Trophoblast cell (in vitro differentiated cells and primary cell): ENCODE measurements around the gene RIN3.
A peak's percentile ranks its signal among the peaks of the same experiment; 100 is the strongest.

ENCODE experiments used
- DNase-seq, 2 donors: peaks; one replicate each; pipeline ENCODE4 v3.0.0-alpha.2; 2016
- H2AFZ ChIP-seq: 2 replicates; pipeline ENCODE4 v1.6.1; 2013; ENCODE audit warnings: low read length, moderate library complexity, mild to moderate bottlenecking; ENCODE audit not compliant: insufficient read depth, poor library complexity
- H2AK5ac ChIP-seq: 2 replicates; pipeline ENCODE4 v1.6.1; 2013; ENCODE audit warnings: mild to moderate bottlenecking, low read length
- H2BK120ac ChIP-seq: 2 replicates; pipeline ENCODE4 v1.6.1; 2013; ENCODE audit warnings: low read length, mild to moderate bottlenecking, moderate library complexity; ENCODE audit not compliant: insufficient read depth, poor library complexity
- H2BK12ac ChIP-seq: 2 replicates; pipeline ENCODE4 v1.6.1; 2013; ENCODE audit warnings: mild to moderate bottlenecking, low read length, moderate library complexity
- H2BK5ac ChIP-seq: 2 replicates; pipeline ENCODE4 v1.6.1; 2013; ENCODE audit warnings: low read length, low read depth, moderate library complexity, mild to moderate bottlenecking; ENCODE audit not compliant: poor library complexity
- H3K14ac ChIP-seq: 2 replicates; pipeline ENCODE4 v1.6.1; 2013; ENCODE audit warnings: mild to moderate bottlenecking, low read length
- H3K18ac ChIP-seq: 2 replicates; pipeline ENCODE4 v1.6.1; 2013; ENCODE audit warnings: mild to moderate bottlenecking, low read length
- H3K23ac ChIP-seq: 2 replicates; pipeline ENCODE4 v1.6.1; 2013; ENCODE audit warnings: low read length
- H3K27ac ChIP-seq: 2 replicates; pipeline ENCODE4 v1.5.1; 2013; ENCODE audit warnings: low read depth, mild to moderate bottlenecking, inconsistent platforms, low read length, moderate library complexity
- H3K27me3 ChIP-seq: 2 replicates; pipeline ENCODE4 v1.6.1; 2013; ENCODE audit warnings: inconsistent platforms, mild to moderate bottlenecking, low read length, moderate library complexity; ENCODE audit not compliant: insufficient read depth
- H3K36me3 ChIP-seq, 2 experiments: 1 replicate in 1 of 2; 2 replicates in 1 of 2; pipeline ENCODE4 v1.6.1; 2013; ENCODE audit warnings: low read length in 2 of 2, mild to moderate bottlenecking in 2 of 2, moderate library complexity in 1 of 2; ENCODE audit not compliant: insufficient read depth in 2 of 2, control insufficient read depth in 1 of 2
- H3K4ac ChIP-seq: 2 replicates; pipeline ENCODE4 v1.6.1; 2013; ENCODE audit warnings: low read depth, mild to moderate bottlenecking, low read length, moderate library complexity
- H3K4me1 ChIP-seq, 2 experiments: 1 replicate in 1 of 2; 2 replicates in 1 of 2; pipeline ENCODE4 v1.6.1; 2013; ENCODE audit warnings: low read length in 2 of 2, mild to moderate bottlenecking in 2 of 2, moderate library complexity in 1 of 2; ENCODE audit not compliant: insufficient read depth in 2 of 2, control insufficient read depth in 1 of 2
- H3K4me2 ChIP-seq: 2 replicates; pipeline ENCODE4 v1.6.1; 2013; ENCODE audit warnings: inconsistent platforms, mild to moderate bottlenecking, low read length, moderate library complexity
- H3K4me3 ChIP-seq: 2 replicates; pipeline ENCODE4 v1.5.1; 2013; ENCODE audit warnings: mild to moderate bottlenecking, low read depth, low read length, inconsistent platforms
- H3K79me1 ChIP-seq: one replicate; pipeline ENCODE4 v1.6.1; 2013; ENCODE audit warnings: low read length
- H3K79me2 ChIP-seq: 2 replicates; pipeline ENCODE4 v1.6.1; 2013; ENCODE audit warnings: low read length, mild to moderate bottlenecking; ENCODE audit not compliant: control insufficient read depth, insufficient read depth, poor library complexity
- H3K9ac ChIP-seq: 2 replicates; pipeline ENCODE4 v1.6.1; 2013; ENCODE audit warnings: mild to moderate bottlenecking, low read length
- H3K9me3 ChIP-seq: 2 replicates; pipeline ENCODE4 v1.6.1; 2013; ENCODE audit warnings: low read depth, mild to moderate bottlenecking, control low read depth, inconsistent platforms, low read length; ENCODE audit not compliant: insufficient read depth
- H4K12ac ChIP-seq: 2 replicates; pipeline ENCODE4 v1.6.1; 2013; ENCODE audit warnings: low read depth, mild to moderate bottlenecking, low read length, moderate library complexity
- H4K8ac ChIP-seq: 2 replicates; pipeline ENCODE4 v1.6.1; 2013; ENCODE audit warnings: low read depth, mild to moderate bottlenecking, low read length, moderate library complexity
- H4K91ac ChIP-seq: one replicate; pipeline ENCODE4 v1.6.1; 2013; ENCODE audit warnings: low read depth, mild to moderate bottlenecking, low read length, moderate library complexity
- WGBS: extraction: QIAGEN DNeasy Blood & Tissue Kit; methylation state at CpG from one replicate; pipeline ENCODE4 v1.1.7; 2013; ENCODE audit warnings: missing lambda C conversion rate; ENCODE audit not compliant: insufficient read length, insufficient coverage; ENCODE audit errors: extremely low coverage; 5-methylcytosine and 5-hydroxymethylcytosine counted together

RIN3 gene

GRCh38 chr14:92510972-92511371, 2.6 kb upstream of the RIN3 start:
- Histone ChIP-seq H2BK12ac (peak overlapping the region; percentile 93), H3K14ac (peak overlapping the region; percentile 84), H3K36me3 (no peaks in the 10 kb centered on the region), H4K91ac (peak overlapping the region; percentile 92), H3K27me3 (peaks cover 3% of the 10 kb centered on the region), H3K27ac (peak overlapping the region; percentile 82), H3K79me1 (peaks cover 33% of the 10 kb centered on the region), H3K18ac (peak overlapping the region; percentile 77), H4K8ac (peak overlapping the region; percentile 71), H3K23ac (no peak overlapping the region), H3K79me2 (peaks cover 16% of the 10 kb centered on the region), H2AFZ (peak overlapping the region; percentile 32), H2BK120ac (peak overlapping the region; percentile 89), H4K12ac (no peak overlapping the region), H3K4ac (peak overlapping the region; percentile 70), H3K4me1 (peaks cover 11 to 25% of the 10 kb centered on the region in 2 experiments), H3K4me2 (no peak overlapping the region), H3K4me3 (no peak overlapping the region), H3K9ac (no peak overlapping the region), H2BK5ac (peak overlapping the region; percentile 89), H2AK5ac (peak overlapping the region; percentile 88), H3K9me3 (no peaks in the 10 kb centered on the region)
- WGBS: no CpG with 5 or more reads among the region's 2 CpGs
- DNase-seq: peak; percentile 37 to 55

GRCh38 chr14:92511453-92512238, 1.9 kb upstream of the RIN3 start:
- peak overlapping the region; percentile 82 for H3K27ac ChIP-seq
- peak overlapping the region; percentile 92 for H4K91ac ChIP-seq
- H3K9ac ChIP-seq: no peak overlapping the region
- H2BK12ac ChIP-seq: peak overlapping the region; percentile 93
- peak overlapping the region; percentile 88 for H2AK5ac ChIP-seq
- H3K4me3 ChIP-seq: no peak overlapping the region
- peaks cover 16% of the 10 kb centered on the region for H3K79me2 ChIP-seq
- H3K9me3 ChIP-seq: no peaks in the 10 kb centered on the region
- peak overlapping the region; percentile 32 for H2AFZ ChIP-seq
- peak overlapping the region; percentile 84 for H3K14ac ChIP-seq
- peak; percentile 52 to 95 for DNase-seq
- H4K8ac ChIP-seq: peak overlapping the region; percentile 71
- H3K4ac ChIP-seq: no peak overlapping the region
- peak overlapping the region; percentile 89 for H2BK5ac ChIP-seq
- peaks cover 33% of the 10 kb centered on the region for H3K79me1 ChIP-seq
- H3K4me1 ChIP-seq: peaks cover 11 to 25% of the 10 kb centered on the region in 2 experiments
- H4K12ac ChIP-seq: no peak overlapping the region
- no CpG with 5 or more reads among the region's 6 CpGs for WGBS
- peak overlapping the region; percentile 77 for H3K18ac ChIP-seq
- peaks cover 3% of the 10 kb centered on the region for H3K27me3 ChIP-seq
- H3K23ac ChIP-seq: no peak overlapping the region
- peak overlapping the region; percentile 89 for H2BK120ac ChIP-seq
- peak overlapping the region; percentile 14 for H3K4me2 ChIP-seq
- H3K36me3 ChIP-seq: no peaks in the 10 kb centered on the region

DNA sequence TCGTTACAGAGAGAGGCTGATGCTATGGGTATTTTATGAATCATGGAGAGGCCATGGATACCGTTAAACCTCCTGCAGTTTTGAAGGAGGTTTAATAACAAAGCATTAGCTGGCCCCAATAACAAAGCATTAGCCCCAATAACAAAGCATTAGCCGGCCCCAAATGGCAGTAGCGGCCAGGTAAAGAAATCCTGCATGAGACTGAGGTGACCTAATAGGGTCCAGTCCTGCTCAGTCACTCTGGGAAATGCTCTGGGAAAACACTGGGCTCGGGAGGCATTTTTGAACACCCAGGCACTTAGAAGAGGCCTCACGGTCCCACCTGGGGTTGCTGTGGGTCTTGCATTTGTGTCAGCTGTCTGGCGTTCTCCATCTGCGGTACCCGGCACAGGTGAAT, 776 bp upstream of the RIN3 start:
- peak overlapping the region; percentile 20 for H3K18ac ChIP-seq
- H2AFZ ChIP-seq: no peak overlapping the region
- no peaks in the 10 kb centered on the region for H3K36me3 ChIP-seq
- H4K91ac ChIP-seq: peak overlapping the region; percentile 96
- peak overlapping the region; percentile 67 for H2BK12ac ChIP-seq
- no peak overlapping the region for H3K4me2 ChIP-seq
- H3K79me2 ChIP-seq: peaks cover 18% of the 10 kb centered on the region
- H3K23ac ChIP-seq: no peak overlapping the region
- peak overlapping the region; percentile 98 for H3K14ac ChIP-seq
- no peak for DNase-seq
- peak overlapping the region; percentile 97 for H4K8ac ChIP-seq
- no CpG with 5 or more reads among the region's 9 CpGs for WGBS
- H3K4ac ChIP-seq: no peak overlapping the region
- no peak overlapping the region for H2BK5ac ChIP-seq
- no peak overlapping the region for H3K9ac ChIP-seq
- peaks cover 3% of the 10 kb centered on the region for H3K27me3 ChIP-seq
- H3K79me1 ChIP-seq: peaks cover 33% of the 10 kb centered on the region
- peak overlapping the region; percentile 93 for H2BK120ac ChIP-seq
- H2AK5ac ChIP-seq: peak overlapping the region; percentile 18
- peaks cover 11 to 25% of the 10 kb centered on the region in 2 experiments for H3K4me1 ChIP-seq
- no peak overlapping the region for H3K27ac ChIP-seq
- peak overlapping the region; percentile 85 for H4K12ac ChIP-seq
- H3K4me3 ChIP-seq: no peak overlapping the region
- no peaks in the 10 kb centered on the region for H3K9me3 ChIP-seq

DNA sequence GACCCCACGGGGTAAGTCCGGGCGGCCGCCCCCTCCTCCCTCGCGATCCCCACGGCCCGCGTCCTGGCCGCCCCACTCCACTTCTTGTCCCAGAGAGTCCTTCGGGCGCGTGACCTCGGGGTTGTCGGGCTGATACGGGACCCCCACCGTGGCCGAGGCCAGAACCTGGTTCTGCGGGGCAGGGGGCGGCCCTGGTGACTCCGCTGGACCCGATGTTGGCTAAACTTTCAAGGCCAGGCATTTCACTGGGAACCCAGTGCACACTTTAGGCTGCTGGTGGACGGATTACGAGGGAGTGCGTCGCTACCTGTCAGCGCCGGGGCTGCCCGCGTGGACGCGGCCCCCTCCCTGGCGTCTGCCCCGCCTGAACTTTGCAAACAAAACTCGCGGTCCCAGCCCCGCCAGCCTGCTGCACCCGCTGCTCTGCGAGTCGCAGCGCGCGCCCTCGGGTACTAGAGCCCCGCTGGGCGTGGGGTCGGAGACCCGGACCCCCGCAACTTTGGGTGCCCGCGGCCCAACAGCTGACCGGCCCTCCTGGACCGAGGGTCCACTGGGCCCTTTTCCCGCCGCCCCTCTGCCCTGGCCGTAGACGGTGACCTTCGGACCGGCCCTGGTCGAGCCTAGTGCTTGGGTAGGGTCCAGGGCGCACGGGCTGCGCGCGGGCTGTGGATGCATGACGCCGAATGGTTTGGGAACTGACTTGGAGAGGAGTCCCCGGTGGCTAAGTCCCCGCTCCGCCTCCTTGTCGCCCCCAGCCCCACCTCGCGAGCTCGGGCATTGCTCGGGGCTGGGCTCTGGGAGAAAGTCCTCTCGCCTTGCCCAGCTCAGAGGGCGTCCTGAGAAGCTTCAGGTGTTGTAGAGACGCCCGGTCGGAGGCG, 624 bp downstream of the RIN3 start:
- peak overlapping the region; percentile 68 for H4K12ac ChIP-seq
- H2BK5ac ChIP-seq: peak overlapping the region; percentile 74
- H3K4me3 ChIP-seq: peak overlapping the region; percentile 79
- H2AK5ac ChIP-seq: peak overlapping the region; percentile 87
- peaks cover 33% of the 10 kb centered on the region for H3K79me1 ChIP-seq
- WGBS: no CpG with 5 or more reads among the region's 81 CpGs
- H3K9ac ChIP-seq: peak overlapping the region; percentile 88
- H3K36me3 ChIP-seq: no peaks in the 10 kb centered on the region
- DNase-seq: peak; percentile 32 to 46
- H3K27me3 ChIP-seq: peaks cover 3% of the 10 kb centered on the region
- H3K4me2 ChIP-seq: peak overlapping the region; percentile 90
- peak overlapping the region; percentile 76 for H2BK12ac ChIP-seq
- peak overlapping the region; percentile 98 for H3K18ac ChIP-seq
- peak overlapping the region; percentile 96 for H4K91ac ChIP-seq
- peak overlapping the region; percentile 93 for H3K4ac ChIP-seq
- peaks cover 11 to 25% of the 10 kb centered on the region in 2 experiments for H3K4me1 ChIP-seq
- H4K8ac ChIP-seq: peak overlapping the region; percentile 97
- peak overlapping the region; percentile 93 for H2AFZ ChIP-seq
- peak overlapping the region; percentile 93 for H2BK120ac ChIP-seq
- no peak overlapping the region for H3K23ac ChIP-seq
- peaks cover 18% of the 10 kb centered on the region for H3K79me2 ChIP-seq
- peak overlapping the region; percentile 98 for H3K14ac ChIP-seq
- H3K27ac ChIP-seq: peak overlapping the region; percentile 57
- H3K9me3 ChIP-seq: no peaks in the 10 kb centered on the region
